Muscle of leg (tissue), 11 donors: ENCODE measurements around the gene CSTPP1. TPM values are rescaled to one million over a fixed set of nuclear protein-coding genes. Genes with fewer than 3 reads are reported as not detected.

Source experiments
- DNase-seq: peaks from one replicate; pipeline ENCODE4 v3.0.0; 2013
- H3K27ac ChIP-seq: one replicate; pipeline ENCODE4 v1.5.1; 2013; ENCODE audit warnings: mild to moderate bottlenecking, low read length, control low read depth
- H3K27me3 ChIP-seq: one replicate; pipeline ENCODE4 v1.6.1; 2013; ENCODE audit warnings: low read length; ENCODE audit not compliant: control insufficient read depth, insufficient read depth
- H3K36me3 ChIP-seq: one replicate; pipeline ENCODE4 v1.6.1; 2013; ENCODE audit warnings: low read length; ENCODE audit not compliant: control insufficient read depth, insufficient read depth
- H3K4me1 ChIP-seq: one replicate; pipeline ENCODE4 v1.6.1; 2013; ENCODE audit warnings: low read length; ENCODE audit not compliant: control insufficient read depth, insufficient read depth
- H3K4me3 ChIP-seq: one replicate; pipeline ENCODE4 v1.5.1; 2013; ENCODE audit warnings: low read length, control low read depth
- H3K9me3 ChIP-seq: replicated peaks from 2 replicates; pipeline ENCODE4 v1.6.1; 2013; ENCODE audit warnings: low read depth, low read length; ENCODE audit not compliant: control insufficient read depth
- WGBS: methylation state at CpG from one replicate; pipeline ENCODE4 v1.1.5; 2013; ENCODE audit warnings: missing lambda C conversion rate; ENCODE audit not compliant: insufficient coverage; 5-methylcytosine and 5-hydroxymethylcytosine counted together
- polyA plus RNA-seq, 8 donors: library from polyadenylated mRNA; unstranded; fragments of 120-200 nt; gene quantifications; one replicate each; pipeline versions ENCODE4 v1.2.1 to v1.2.3, GENCODE V29; 2013; ENCODE audit warnings: inconsistent platforms in 1 of 8, low replicate concordance in 1 of 8; ENCODE audit not compliant: insufficient read length in 8 of 8, insufficient read depth in 1 of 8
- total RNA-seq: library from RNA; stranded (reverse); fragments of 120-200 nt; gene quantifications from one replicate; pipeline ENCODE4 v1.2.4, GENCODE V29; 2013

The CSTPP1 gene
- total and polyA plus RNA-seq, 9 donors, result 14.1 to 23.9 (median 23.1) TPM

- peaks cover 68% of the 10 kb centered on the region for H3K36me3 ChIP-seq
- no peak for DNase-seq
Observed at GRCh38 chr11:47178316-47178715, 241.8 kb downstream of the CSTPP1 start.

GRCh38 chr11:47178737-47179654 lies 242.4 kb downstream of the CSTPP1 start:
- Histone ChIP-seq H3K4me1 (peaks cover 57% of the 10 kb centered on the region), H3K27me3 (no peaks in the 10 kb centered on the region), H3K36me3 (peaks cover 64% of the 10 kb centered on the region), H3K27ac (no peak overlapping the region), H3K9me3 (no peaks in the 10 kb centered on the region), H3K4me3 (no peak overlapping the region)
- no peak for DNase-seq
- WGBS, result 89% methylated on average over 14 of the region's 23 CpGs

More at GRCh38 chr11:47178316-47178715, 241.8 kb downstream of the CSTPP1 start:
- Histone ChIP-seq H3K4me3 (no peak overlapping the region), H3K27ac (peak overlapping the region; percentile 99), H3K27me3 (no peaks in the 10 kb centered on the region), H3K9me3 (no peaks in the 10 kb centered on the region), H3K4me1 (peaks cover 53% of the 10 kb centered on the region)
- WGBS, result no CpG with 5 or more reads among the region's 11 CpGs

GRCh38 chr11:47179655-47179991 lies 243.1 kb downstream of the CSTPP1 start:
- H3K27me3 ChIP-seq, result no peaks in the 10 kb centered on the region
- WGBS, result 100% methylated on average over 1 of the region's 1 CpG
- H3K27ac ChIP-seq, result peak overlapping the region; percentile 35
- H3K36me3 ChIP-seq, result peaks cover 64% of the 10 kb centered on the region
- peaks cover 62% of the 10 kb centered on the region for H3K4me1 ChIP-seq
- no peak overlapping the region for H3K4me3 ChIP-seq
- no peaks in the 10 kb centered on the region for H3K9me3 ChIP-seq
- DNase-seq, result no peak

DNA sequence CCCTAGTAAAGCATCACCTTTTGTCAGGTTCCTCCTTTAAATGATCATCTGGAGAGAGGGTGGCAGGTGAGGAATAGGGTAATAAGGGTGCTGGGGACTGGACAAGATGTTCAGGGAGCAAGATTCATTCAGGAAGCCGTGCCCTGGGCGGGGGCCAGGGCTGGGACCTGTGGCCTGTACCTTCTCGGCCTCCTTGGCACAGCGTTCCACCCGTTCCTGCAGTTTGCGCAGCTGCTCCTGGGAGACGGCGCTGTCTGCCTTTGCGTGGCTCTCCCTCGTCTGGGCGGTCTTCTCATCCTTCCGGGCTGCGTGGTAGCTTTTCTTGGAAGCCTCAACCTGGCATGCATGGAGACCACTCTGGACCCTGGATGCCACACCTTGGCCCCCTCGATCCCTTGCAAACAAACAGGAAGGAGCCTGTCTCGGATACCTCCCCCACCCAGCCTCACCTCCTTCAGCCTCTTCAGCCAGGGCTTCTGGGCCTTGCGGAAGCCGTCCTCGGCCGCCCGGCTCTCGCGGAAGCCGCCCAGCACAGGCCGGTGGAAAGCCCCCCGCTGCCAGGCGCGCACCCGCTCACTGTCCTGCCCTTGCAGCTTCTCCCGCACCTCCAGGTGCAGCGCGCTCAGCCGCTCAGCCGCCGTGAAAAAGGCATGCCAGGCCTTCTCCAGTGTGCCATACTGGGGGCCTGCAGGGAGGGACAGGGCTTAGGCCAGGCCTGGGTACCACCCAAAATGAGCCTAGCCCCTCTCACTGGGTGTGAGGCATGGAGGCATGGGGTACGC lies 243.6 kb downstream of the CSTPP1 start:
- Histone ChIP-seq H3K27ac (peak overlapping the region; percentile 35), H3K9me3 (no peaks in the 10 kb centered on the region), H3K4me1 (peaks cover 67% of the 10 kb centered on the region), H3K4me3 (no peak overlapping the region), H3K27me3 (peaks cover 4% of the 10 kb centered on the region), H3K36me3 (peaks cover 58% of the 10 kb centered on the region)
- WGBS, result 92% methylated on average over 35 of the region's 35 CpGs
- DNase-seq, result no peak

DNA sequence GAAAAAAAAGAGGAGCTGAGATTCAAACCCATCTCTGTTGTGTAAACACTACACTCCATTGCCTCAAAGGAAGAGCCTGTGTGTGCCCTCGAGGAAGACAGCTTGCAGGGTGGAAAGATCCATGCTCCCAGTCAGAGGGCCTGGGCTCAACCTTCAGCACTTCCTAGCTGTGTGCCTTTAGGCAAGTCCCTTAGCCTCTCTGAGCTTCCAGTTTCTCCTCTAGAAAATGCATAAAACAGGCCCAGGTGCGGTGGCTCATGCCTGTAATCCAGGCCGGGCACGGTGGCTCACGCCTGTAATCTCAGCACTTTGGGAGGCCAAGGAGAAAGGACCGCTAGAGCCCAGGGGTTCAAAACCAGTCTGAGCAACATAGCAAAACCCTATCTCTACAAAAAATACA lies 244.7 kb downstream of the CSTPP1 start:
- 90% methylated on average over 4 of the region's 6 CpGs for WGBS
- H3K36me3 ChIP-seq, result peaks cover 48% of the 10 kb centered on the region
- H3K9me3 ChIP-seq, result no peaks in the 10 kb centered on the region
- peak overlapping the region; percentile 10 for H3K4me3 ChIP-seq
- no peak for DNase-seq
- peaks cover 8% of the 10 kb centered on the region for H3K27me3 ChIP-seq
- peak overlapping the region; percentile 47 for H3K27ac ChIP-seq
- peaks cover 59% of the 10 kb centered on the region for H3K4me1 ChIP-seq

GRCh38 chr11:47182380-47182779 lies 245.8 kb downstream of the CSTPP1 start:
- Histone ChIP-seq H3K9me3 (no peaks in the 10 kb centered on the region), H3K27ac (peak overlapping the region; percentile 93), H3K36me3 (peaks cover 47% of the 10 kb centered on the region), H3K27me3 (peaks cover 17% of the 10 kb centered on the region), H3K4me1 (peaks cover 65% of the 10 kb centered on the region), H3K4me3 (peak overlapping the region; percentile 49)
- no peak for DNase-seq
- 91% methylated on average over 11 of the region's 17 CpGs for WGBS

DNA sequence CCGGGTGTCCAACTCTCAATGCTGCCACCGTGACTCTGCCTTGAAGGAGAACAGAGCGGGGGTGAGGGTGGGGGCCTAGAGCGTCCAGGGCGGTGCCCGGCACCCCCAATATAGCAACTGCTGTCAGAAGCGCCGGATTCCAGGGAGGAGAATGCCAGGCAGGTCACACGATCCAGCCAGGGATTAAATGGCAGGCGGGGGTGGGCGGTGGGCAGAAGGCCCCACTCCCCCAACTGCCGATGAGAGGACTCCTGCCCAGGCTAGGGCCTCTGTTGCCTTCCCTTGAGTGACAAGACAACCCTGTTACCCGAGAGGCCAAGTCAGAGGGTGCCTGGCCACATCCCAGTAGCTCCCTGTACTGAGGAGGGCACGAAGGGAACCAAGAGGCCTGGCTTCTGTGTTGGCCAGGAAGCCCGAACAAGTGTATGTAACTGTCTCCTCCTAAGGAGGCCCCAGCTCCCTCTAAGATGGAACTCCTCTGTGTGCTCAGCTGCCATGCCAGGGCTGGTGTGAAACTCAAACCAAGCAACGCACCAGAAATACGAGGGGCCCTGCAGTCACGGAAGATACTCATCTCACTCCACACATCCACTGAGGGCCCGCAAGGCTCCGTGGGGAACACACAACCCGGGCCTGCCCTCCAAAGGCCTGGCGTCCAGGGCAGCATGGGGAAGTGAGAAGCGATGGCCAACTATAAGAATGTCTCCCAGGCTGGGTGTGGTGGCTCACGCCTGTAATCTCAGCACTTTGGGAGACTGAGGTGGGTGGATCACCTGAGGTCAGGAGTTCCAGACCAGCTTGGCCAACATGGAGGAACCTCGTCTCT lies 246.7 kb downstream of the CSTPP1 start:
- peak; percentile 78 for DNase-seq
- Histone ChIP-seq H3K4me3 (peak overlapping the region; percentile 17), H3K36me3 (peaks cover 40% of the 10 kb centered on the region), H3K9me3 (no peaks in the 10 kb centered on the region), H3K4me1 (peaks cover 65% of the 10 kb centered on the region), H3K27ac (peak overlapping the region; percentile 95), H3K27me3 (peaks cover 22% of the 10 kb centered on the region)
- WGBS, result 88% methylated on average over 18 of the region's 25 CpGs

DNA sequence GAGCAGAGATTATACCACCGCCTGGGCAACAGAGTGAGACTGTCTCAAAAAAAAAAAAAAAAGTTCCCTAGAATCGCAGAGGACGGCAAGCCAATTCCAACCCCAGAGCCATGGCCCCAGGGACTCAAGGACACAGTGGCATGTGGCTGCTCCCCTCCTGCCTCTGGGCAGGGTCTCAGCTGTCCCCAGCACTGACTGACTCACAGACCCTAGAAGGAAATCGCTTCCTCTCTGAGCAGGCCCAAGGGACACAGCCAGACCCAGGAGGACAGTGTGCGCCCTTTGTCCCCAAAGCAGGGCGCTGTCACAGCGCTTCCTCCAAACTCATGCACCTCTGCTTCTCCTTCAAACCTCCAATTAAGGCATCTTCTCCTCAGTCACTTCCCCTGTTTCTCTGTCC lies 247.4 kb downstream of the CSTPP1 start:
- peak overlapping the region; percentile 66 for H3K4me3 ChIP-seq
- peak overlapping the region; percentile 95 for H3K27ac ChIP-seq
- H3K9me3 ChIP-seq, result no peaks in the 10 kb centered on the region
- H3K4me1 ChIP-seq, result peaks cover 63% of the 10 kb centered on the region
- 85% methylated on average over 6 of the region's 7 CpGs for WGBS
- H3K36me3 ChIP-seq, result peaks cover 33% of the 10 kb centered on the region
- DNase-seq, result peak; percentile 71
- H3K27me3 ChIP-seq, result peaks cover 22% of the 10 kb centered on the region

DNA sequence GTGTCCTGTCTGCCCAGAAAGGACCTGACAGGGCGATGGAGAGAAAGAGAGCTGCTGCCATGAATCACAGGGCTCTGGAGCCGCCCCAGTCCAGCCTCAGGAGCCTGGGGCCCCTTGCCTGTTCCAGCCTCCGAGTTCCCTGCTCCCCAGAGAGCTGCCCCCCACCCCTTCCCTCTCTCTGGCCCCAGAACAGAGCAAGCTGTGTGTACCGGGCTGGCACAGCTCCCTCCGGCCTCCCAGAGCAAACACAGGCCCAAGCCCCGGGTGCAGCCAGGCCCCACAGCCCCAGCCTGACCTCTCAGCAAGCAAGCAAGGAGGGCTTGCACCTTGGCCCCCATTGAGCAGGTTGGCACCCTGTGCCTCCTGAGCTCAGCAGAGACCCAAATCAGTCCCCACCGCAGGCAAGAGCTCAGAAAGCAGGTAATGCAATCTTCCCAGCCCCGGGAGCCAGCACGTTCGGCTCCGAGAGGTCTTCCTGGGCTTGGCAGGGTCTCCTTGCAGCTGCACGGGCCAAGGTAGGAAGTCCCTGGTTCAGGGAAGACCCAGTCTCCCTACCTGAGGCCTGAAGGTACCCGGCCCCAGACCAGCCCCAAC lies 248.2 kb downstream of the CSTPP1 start:
- H3K36me3 ChIP-seq, result peaks cover 25% of the 10 kb centered on the region
- no peak for DNase-seq
- peak overlapping the region; percentile 95 for H3K27ac ChIP-seq
- H3K4me3 ChIP-seq, result peak overlapping the region; percentile 66
- H3K9me3 ChIP-seq, result no peaks in the 10 kb centered on the region
- peaks cover 59% of the 10 kb centered on the region for H3K4me1 ChIP-seq
- 32% methylated on average over 12 of the region's 13 CpGs for WGBS
- peaks cover 22% of the 10 kb centered on the region for H3K27me3 ChIP-seq
